Measurements from ENCODE around the gene RAPGEF4. TPM values are rescaled to one million over a fixed set of nuclear protein-coding genes. Genes with fewer than 3 reads are reported as not detected.

Gene RAPGEF4
- total RNA-seq, 1 experiment from 2014 or later, result 0.59 TPM

- no peak for TF ChIP-seq REST (IDR thresholded peaks at IDR 0.05; ENCODE audit: low read depth)
Observed at GRCh38 chr2:172712251-172712650, 23.4 kb upstream of the RAPGEF4 start (continued).

DNA sequence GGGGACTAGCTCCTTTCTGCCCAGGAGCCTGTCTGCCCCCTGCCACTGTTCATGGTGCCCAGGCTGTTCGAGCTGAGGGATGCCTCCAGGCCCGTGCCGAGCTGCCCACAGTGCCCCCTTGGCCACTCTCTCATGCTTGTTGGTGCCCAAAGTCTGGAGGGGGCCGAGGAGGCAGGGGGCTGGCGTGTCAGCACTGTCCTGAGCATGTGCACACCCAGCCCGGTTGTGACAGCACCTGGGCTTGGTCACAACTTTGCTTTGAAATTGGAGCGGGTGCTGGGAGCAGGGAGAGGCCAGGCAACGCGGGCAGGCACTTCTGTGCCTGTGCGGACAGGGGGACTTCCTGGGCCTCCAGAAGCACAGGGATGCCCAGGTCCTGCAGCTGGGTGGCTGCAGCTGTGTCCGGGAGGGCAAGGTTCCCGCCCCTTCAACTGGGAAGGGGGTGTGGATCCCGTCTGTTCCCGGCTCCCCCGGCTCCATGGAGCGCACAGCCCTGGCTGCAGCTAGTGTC is 22.2 kb upstream of the RAPGEF4 start:
- no TSS peak for BruUV-seq (replicated peaks)
- CTCF ChIA-PET, result no interaction called here
- Histone ChIP-seq H3K9ac (ENCODE audit: low read length) (no peak overlapping the region), H2AFZ (ENCODE audit: low read depth, low read length, poor library complexity, severe bottlenecking) (no peak overlapping the region), H3K36me3 (ENCODE audit: control insufficient read depth in 1 of 2, insufficient read depth in 2 of 2, low read length in 2 of 2) (no peaks in the 10 kb centered on the region), H3K27ac (ENCODE audit: low read depth, low read length) (no peak overlapping the region), H3K79me2 (ENCODE audit: insufficient read depth, low read length) (no peaks in the 10 kb centered on the region), H3K4me1 (ENCODE audit: control insufficient read depth in 1 of 2, insufficient read depth in 2 of 2, low read length in 2 of 2) (no peaks in the 10 kb centered on the region), H3K27me3 (ENCODE audit: insufficient read depth, low read length) (0 out of 2 replicates have a peak, but pooled peaks cover 3% of the 10 kb centered on the region), H3K4me2 (ENCODE audit: low read length) (no peak overlapping the region), H3K4me3 (replicated peaks in 1 of 2; ENCODE audit: low read depth in 1 of 2, low read length in 2 of 2) (no peak overlapping the region), H4K20me1 (ENCODE audit: insufficient read depth) (no peaks in the 10 kb centered on the region), H3K9me2 (ENCODE audit: insufficient read depth) (no peaks in the 10 kb centered on the region), H3K9me3 (ENCODE audit: control insufficient read depth in 1 of 2, insufficient read depth in 1 of 2, low read depth in 1 of 2, low read length in 2 of 2) (no peaks in the 10 kb centered on the region)
- POLR2A ChIA-PET, result no interaction called here
- RAD21 ChIA-PET (ENCODE audit: low non-redundant PET in 1 of 2, low total read pairs in 2 of 2, uncharacterized antibody in 2 of 2, unreplicated experiment in 2 of 2), result no interaction called here
- TF ChIP-seq EZH2phosphoT487 (IDR thresholded peaks at IDR 0.05; ENCODE audit: borderline replicate concordance) (no peak), EGR1 (IDR thresholded peaks at IDR 0.05; ENCODE audit: low read depth) (no peak), JUND (IDR thresholded peaks at IDR 0.05) (no peak), SIN3A (IDR thresholded peaks at IDR 0.05; ENCODE audit: low read depth) (no peak), POLR2A (IDR thresholded peaks at IDR 0.05; ENCODE audit: borderline replicate concordance, extremely low read depth, insufficient read depth, insufficient read length) (no peak), TCF7L2 (IDR thresholded peaks at IDR 0.05; ENCODE audit: borderline replicate concordance, extremely low read depth, insufficient read depth, insufficient read length) (no peak), ZFX (IDR thresholded peaks at IDR 0.05) (no peak), SRF (IDR thresholded peaks at IDR 0.05; ENCODE audit: low read depth) (no peak), EZH2 (IDR thresholded peaks at IDR 0.05) (no peak), CBX3 (IDR thresholded peaks at IDR 0.05; ENCODE audit: low read depth) (no peak)
- DNase-seq (ENCODE audit: low read depth, low spot score) (no peak), ATAC-seq (no peak)
- intact Hi-C loops (cut with micrococcal nuclease), result loop anchor here (5.0 kb wide), 1 partner anchor 231 kb away; no protein-coding TSS in a partner anchor
